Measurements from ENCODE around the gene SLC25A12.
"Not testable (repeated sequence)": the region's sequence is repeated elsewhere in the genome, so short reads cannot be mapped to it uniquely, and the experiment has no call there.

The SLC25A12 gene

GRCh38 chr2:171893824-171894611 is at the start of gene SLC25A12:
TSS of gene SLC25A12 (minus strand) at chr2:171894244. CDS start at chr2:171894214, 30 bp downstream.
- DNase-seq, result peak; percentile 77

- no peak for DNase-seq
Measured at GRCh38 chr2:171941316-171941699, 47.3 kb upstream of the SLC25A12 start.

GRCh38 chr2:171939743-171940071 is 45.7 kb upstream of the SLC25A12 start:
- no peak for DNase-seq

GRCh38 chr2:171939058-171939742 is 45.2 kb upstream of the SLC25A12 start:
- DNase-seq, result no peak

GRCh38 chr2:171930385-171930784 is 36.3 kb upstream of the SLC25A12 start:
- DNase-seq, result no peak

GRCh38 chr2:171924170-171924942 is 30.3 kb upstream of the SLC25A12 start:
- no peak for DNase-seq

- DNase-seq, result peak; percentile 31
Measured at GRCh38 chr2:171923206-171923605, 29.2 kb upstream of the SLC25A12 start.

- DNase-seq, result peak; percentile 92
Measured at GRCh38 chr2:171922230-171923022, 28.4 kb upstream of the SLC25A12 start, which contains the start of gene HAT1. TSS of gene HAT1 (plus strand) at chr2:171922461. CDS start at chr2:171922501, 40 bp downstream.

- DNase-seq, result no peak
Measured at GRCh38 chr2:171921970-171922229, 27.9 kb upstream of the SLC25A12 start.

GRCh38 chr2:171919453-171919852 is 25.4 kb upstream of the SLC25A12 start:
- DNase-seq, result no peak

- DNase-seq, result no peak
Measured at GRCh38 chr2:171913517-171913916, 19.5 kb upstream of the SLC25A12 start.

- DNase-seq, result no peak
Measured at GRCh38 chr2:171910494-171910893, 16.4 kb upstream of the SLC25A12 start.

GRCh38 chr2:171909266-171909665 is 15.2 kb upstream of the SLC25A12 start:
- DNase-seq, result no peak

GRCh38 chr2:171908235-171908634 is 14.2 kb upstream of the SLC25A12 start:
- no peak for DNase-seq

- DNase-seq, result no peak
Measured at GRCh38 chr2:171902840-171903420, 8.9 kb upstream of the SLC25A12 start.

GRCh38 chr2:171899623-171900282 is 5.7 kb upstream of the SLC25A12 start:
- not testable (repeated sequence) for DNase-seq

- DNase-seq, result no peak
Measured at GRCh38 chr2:171895786-171896185, 1.7 kb upstream of the SLC25A12 start.

GRCh38 chr2:171894612-171894947 is 536 bp upstream of the SLC25A12 start:
- DNase-seq, result no peak

- no peak for DNase-seq
Measured at GRCh38 chr2:171893196-171893823, 734 bp downstream of the SLC25A12 start.

- no peak for DNase-seq
Measured at GRCh38 chr2:171889808-171890207, 4.2 kb downstream of the SLC25A12 start.

GRCh38 chr2:171889333-171889732 is 4.7 kb downstream of the SLC25A12 start:
- DNase-seq, result no peak
